HEK293T (cell line): ENCODE results near the gene CNIH3.
"Not testable (repeated sequence)": the region's sequence is repeated elsewhere in the genome, so short reads cannot be mapped to it uniquely, and the experiment has no call there.

Experiments used
- CTCF ChIA-PET: fragments of 350-600 bp; formaldehyde crosslinking; extraction: SDS; loops from one replicate; lab custom pipeline; 2021; ENCODE audit warnings: antibody characterized with exemption, inconsistent platforms; lab: Yijun Ruan, JAX
- POLR2A ChIA-PET: fragments of 350-600 bp; formaldehyde crosslinking; extraction: SDS; loops from one replicate; lab custom pipeline; 2020; ENCODE audit warnings: antibody characterized with exemption, inconsistent platforms; lab: Yijun Ruan, JAX
- DNase-seq: peaks from one replicate; pipeline ENCODE4 v3.0.0; 2012; ENCODE audit warnings: mixed read lengths; ENCODE audit errors: extremely low spot score
- ARNT ChIP-seq: fragments of 450-650 bp; IDR thresholded peaks from 2 replicates; pipeline ENCODE4 v1.6.1; 2017; ENCODE audit warnings: mild to moderate bottlenecking
- BHLHE40 ChIP-seq: fragments of 450-650 bp; IDR thresholded peaks from 2 replicates; pipeline ENCODE4 v1.6.1; 2016; ENCODE audit warnings: mild to moderate bottlenecking, moderate library complexity, borderline replicate concordance
- CTBP1 ChIP-seq: fragments of 450-650 bp; IDR thresholded peaks from 2 replicates; pipeline ENCODE4 v1.6.1; 2016; ENCODE audit warnings: borderline replicate concordance
- ELF4 ChIP-seq: fragments of 450-650 bp; IDR thresholded peaks from 2 replicates; pipeline ENCODE4 v1.6.1; 2017; ENCODE audit warnings: antibody characterized with exemption
- FOXA1 ChIP-seq: fragments of 450-650 bp; IDR thresholded peaks from 2 replicates; pipeline ENCODE4 v1.6.1; 2016; ENCODE audit warnings: mild to moderate bottlenecking
- FOXK2 ChIP-seq: fragments of 450-650 bp; IDR thresholded peaks from 2 replicates; pipeline ENCODE4 v1.6.1; 2016; ENCODE audit warnings: mild to moderate bottlenecking
- FOXM1 ChIP-seq: fragments of 450-650 bp; IDR thresholded peaks from 2 replicates; pipeline ENCODE4 v1.6.1; 2017; ENCODE audit warnings: mild to moderate bottlenecking, borderline replicate concordance
- HDGF ChIP-seq: fragments of 450-650 bp; IDR thresholded peaks from 2 replicates; pipeline ENCODE4 v1.6.1; 2017; ENCODE audit warnings: antibody characterized with exemption, borderline replicate concordance
- L3MBTL2 ChIP-seq: fragments of 450-650 bp; conservative IDR thresholded peaks from 2 replicates; pipeline ENCODE4 v1.6.1; 2016; ENCODE audit warnings: mild to moderate bottlenecking
- LEF1 ChIP-seq: fragments of 450-650 bp; IDR thresholded peaks from 2 replicates; pipeline ENCODE4 v1.6.1; 2017; ENCODE audit warnings: mild to moderate bottlenecking, borderline replicate concordance
- NFRKB ChIP-seq: fragments of 450-650 bp; IDR thresholded peaks from 2 replicates; pipeline ENCODE4 v1.6.1; 2016; ENCODE audit warnings: mild to moderate bottlenecking, moderate library complexity
- SP1 ChIP-seq: fragments of 450-650 bp; IDR thresholded peaks from 2 replicates; pipeline ENCODE4 v1.6.1; 2017
- SUZ12 ChIP-seq: fragments of 450-650 bp; IDR thresholded peaks from 2 replicates; pipeline ENCODE4 v1.6.1; 2016; ENCODE audit warnings: mild to moderate bottlenecking
- TARDBP ChIP-seq: fragments of 450-650 bp; IDR thresholded peaks from 2 replicates; pipeline ENCODE4 v1.6.1; 2016
- ZNF384 ChIP-seq: fragments of 450-650 bp; IDR thresholded peaks from 2 replicates; pipeline ENCODE4 v1.6.1; 2016
- TF ChIP-seq, protein P1 (sequence below): fragments of 450-650 bp; IDR thresholded peaks from 2 replicates; pipeline ENCODE4 v1.6.1; 2016

Gene CNIH3

DNA sequence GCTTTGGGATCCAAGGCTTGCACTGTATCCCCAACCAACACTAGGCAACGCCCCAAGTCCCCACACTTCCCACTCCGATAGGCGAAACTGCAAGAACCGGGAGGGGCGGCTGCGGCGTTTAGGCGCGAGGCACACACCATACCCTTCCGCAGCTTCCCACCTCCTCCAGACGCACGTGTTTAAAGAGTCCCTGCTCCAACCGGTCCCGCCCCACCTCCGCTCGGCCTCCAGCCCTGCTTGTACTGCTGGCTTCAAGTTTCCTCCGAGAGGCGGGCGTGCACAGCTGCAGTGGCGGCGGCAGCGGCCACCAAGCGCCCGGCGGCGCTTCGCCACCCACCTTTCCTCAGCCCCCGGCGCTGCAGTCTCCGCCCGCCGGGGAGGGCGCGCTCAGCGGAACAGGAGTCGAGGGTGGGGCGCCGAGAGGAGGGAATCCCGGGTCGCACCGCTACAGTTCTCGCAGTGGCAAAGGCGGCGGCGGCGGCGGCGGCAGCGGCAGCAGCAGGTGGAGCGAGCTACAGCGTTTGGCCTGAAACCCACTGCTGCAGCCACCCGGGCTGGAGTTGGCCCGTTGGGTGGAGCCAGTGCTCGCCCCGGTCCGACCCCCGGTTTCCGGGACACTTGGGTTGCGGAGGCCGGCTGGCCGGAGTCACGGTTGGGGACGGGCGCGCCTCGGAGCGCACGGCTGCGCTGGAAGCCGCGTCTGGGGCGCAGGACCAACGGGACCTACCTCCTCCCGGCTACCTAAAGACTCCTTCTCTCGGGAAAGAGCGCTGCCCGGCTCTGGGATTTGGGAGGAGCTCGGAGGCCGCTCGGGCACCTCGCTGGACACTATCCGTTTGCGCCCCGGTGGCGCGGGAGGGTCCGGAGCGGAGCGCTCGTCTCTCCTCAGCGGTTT is at the start of gene CNIH3:
Gene CNIH3 (plus strand): TSS at position 457 of the 895 bp plus-strand sequence. CDS start 858 bp downstream, outside the sequence.
- POLR2A ChIA-PET: interaction anchor here (0.6 to 1.4 kb wide), 6 partner anchors 10 to 25 kb away, joined by 3 to 5 read pairs (median 3); no protein-coding TSS in a partner anchor

DNA sequence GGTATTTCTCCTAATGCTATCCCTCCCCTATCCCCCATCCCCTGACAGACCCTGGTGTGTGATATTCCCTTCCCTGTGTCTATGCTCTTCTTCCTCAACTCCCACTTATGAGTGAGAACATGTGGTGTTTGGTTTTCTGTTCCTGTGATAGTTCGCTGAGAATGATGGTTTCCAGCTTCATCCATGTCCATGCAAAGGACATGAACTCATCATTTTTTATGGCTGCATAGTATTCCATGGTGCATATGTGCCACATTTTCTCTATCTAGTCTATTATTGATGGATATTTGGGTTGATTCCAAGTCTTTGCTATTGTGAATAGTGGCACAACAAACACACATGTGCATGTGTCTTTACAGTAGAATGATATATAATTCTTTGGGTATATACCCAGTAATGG is 49.6 kb upstream of the CNIH3 start:
- CTCF ChIA-PET, POLR2A ChIA-PET, DNase-seq: not testable (repeated sequence)

More for the DNA sequence above, at the start of gene CNIH3:
- DNase-seq: peak; percentile 85
- CTCF ChIA-PET: interaction anchor here (0.8 to 1.2 kb wide), 4 partner anchors 13 to 307 kb away, joined by 3 to 5 read pairs (median 4); no protein-coding TSS in a partner anchor
- no peak for TF ChIP-seq SUZ12
- peak; percentile 63; the same call in 1 of the 2 replicates for TF ChIP-seq ARNT
- no peak; the same call in 1 of the 2 replicates for TF ChIP-seq LEF1
- no peak for TF ChIP-seq BHLHE40
- TF ChIP-seq L3MBTL2: peak; percentile 100
- TF ChIP-seq, protein P1, sequence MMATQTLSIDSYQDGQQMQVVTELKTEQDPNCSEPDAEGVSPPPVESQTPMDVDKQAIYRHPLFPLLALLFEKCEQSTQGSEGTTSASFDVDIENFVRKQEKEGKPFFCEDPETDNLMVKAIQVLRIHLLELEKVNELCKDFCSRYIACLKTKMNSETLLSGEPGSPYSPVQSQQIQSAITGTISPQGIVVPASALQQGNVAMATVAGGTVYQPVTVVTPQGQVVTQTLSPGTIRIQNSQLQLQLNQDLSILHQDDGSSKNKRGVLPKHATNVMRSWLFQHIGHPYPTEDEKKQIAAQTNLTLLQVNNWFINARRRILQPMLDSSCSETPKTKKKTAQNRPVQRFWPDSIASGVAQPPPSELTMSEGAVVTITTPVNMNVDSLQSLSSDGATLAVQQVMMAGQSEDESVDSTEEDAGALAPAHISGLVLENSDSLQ: no peak

DNA sequence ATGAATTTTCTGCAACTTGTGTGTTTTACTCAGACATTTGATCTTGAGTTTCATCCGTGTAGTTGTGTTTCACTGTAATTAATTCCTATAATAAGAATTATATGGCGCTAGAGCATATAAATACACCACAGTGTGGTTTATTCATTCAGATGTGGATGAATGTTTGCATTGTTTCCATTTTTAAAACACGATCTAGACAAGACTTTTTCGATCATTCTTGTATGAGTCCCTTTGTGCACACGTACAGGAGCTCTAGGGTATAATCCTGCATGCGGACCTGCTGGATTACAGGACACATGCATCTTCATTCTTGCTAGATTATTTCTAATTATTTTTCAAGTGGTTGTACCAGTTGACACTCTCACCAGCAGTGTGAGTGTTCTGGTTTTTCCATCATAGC is 46.8 kb upstream of the CNIH3 start:
- ChIA-PET POLR2A (no interaction called here), CTCF (no interaction called here)
- TF ChIP-seq TARDBP: no peak
- TF ChIP-seq, protein P1: no peak
- TF ChIP-seq FOXM1: no peak
- TF ChIP-seq CTBP1: no peak
- no peak for TF ChIP-seq ELF4
- TF ChIP-seq L3MBTL2: no peak
- TF ChIP-seq ARNT: no peak
- no peak for TF ChIP-seq LEF1
- TF ChIP-seq SUZ12: no peak
- no peak for TF ChIP-seq NFRKB
- no peak for TF ChIP-seq ZNF384
- no peak for DNase-seq

DNA sequence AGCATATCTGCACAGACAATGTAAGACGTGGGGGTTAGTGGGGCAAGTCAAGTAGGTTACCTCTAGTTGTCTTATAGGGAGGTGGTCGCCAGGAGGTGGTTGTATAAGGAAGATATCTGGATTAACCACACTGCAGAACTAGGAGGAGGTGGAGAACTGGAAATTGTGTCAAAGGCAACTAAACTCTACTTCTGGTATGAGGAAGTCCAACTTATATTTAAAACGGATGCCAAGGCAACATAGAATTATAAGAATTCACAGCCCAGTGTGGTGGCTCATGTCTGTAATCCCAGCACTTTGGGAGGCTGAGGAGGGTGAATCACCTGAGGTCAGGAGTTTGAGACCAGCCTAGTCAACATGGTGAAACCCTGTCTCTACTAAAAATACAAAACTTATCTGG is 44.1 kb upstream of the CNIH3 start:
- CTCF ChIA-PET, DNase-seq, POLR2A ChIA-PET: not testable (repeated sequence)

DNA sequence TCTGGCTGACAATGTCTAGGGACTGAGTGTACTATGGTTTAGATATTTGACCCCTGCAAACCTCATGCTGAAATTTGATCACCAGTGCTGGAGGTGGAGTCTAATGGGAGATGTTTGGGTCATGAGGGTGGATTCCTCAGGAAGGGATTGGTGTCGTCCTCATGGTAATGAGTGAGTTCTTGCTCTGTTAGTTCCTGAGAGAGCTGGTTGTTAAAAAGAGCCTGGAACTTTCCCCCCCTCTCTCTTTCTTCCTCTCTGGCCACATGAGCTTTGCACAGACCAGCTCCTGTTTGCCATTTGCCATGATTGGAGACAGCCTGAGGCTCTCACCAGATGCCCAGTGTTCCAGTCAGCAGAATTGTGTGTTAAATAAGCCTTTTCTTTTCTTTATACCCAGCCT is 36.6 kb upstream of the CNIH3 start:
- POLR2A ChIA-PET: no interaction called here
- CTCF ChIA-PET: interaction anchor here (0.7 kb wide), 2 partner anchors 50 to 1510 kb away, joined by 3 read pairs; no protein-coding TSS in a partner anchor
- no peak for DNase-seq
- TF ChIP-seq BHLHE40 (no peak), SP1 (no peak), TARDBP (no peak), SUZ12 (no peak), FOXA1 (no peak), LEF1 (no peak), ELF4 (no peak), ZNF384 (no peak), FOXM1 (no peak), NFRKB (no peak)

DNA sequence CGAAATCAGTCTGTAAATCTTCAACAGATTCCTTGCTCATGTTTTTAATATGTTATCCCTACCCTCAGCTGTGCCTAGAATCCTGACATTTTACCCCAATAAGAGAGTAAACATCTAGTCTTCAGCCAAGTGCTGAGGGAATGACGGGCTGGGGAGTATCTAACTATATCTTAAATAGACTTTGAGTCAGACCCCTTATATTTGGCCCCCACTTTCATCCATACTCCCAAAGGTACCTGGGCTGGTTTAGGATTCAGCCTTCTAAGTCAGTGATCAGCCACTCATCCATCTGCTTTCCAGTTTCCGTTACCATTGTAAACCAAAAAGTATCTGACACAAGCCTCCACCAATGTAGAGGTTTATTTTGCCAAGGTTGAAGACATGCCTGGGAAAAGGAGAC is 36.1 kb upstream of the CNIH3 start:
- TF ChIP-seq, protein P1: no peak
- TF ChIP-seq FOXM1: no peak
- TF ChIP-seq NFRKB: no peak
- no peak for TF ChIP-seq L3MBTL2
- no peak for TF ChIP-seq HDGF
- TF ChIP-seq FOXA1: no peak
- no peak for TF ChIP-seq ZNF384
- TF ChIP-seq ELF4: no peak
- no peak for TF ChIP-seq SP1
- no peak for TF ChIP-seq ARNT
- no peak for TF ChIP-seq BHLHE40
- no peak for TF ChIP-seq FOXK2
- TF ChIP-seq CTBP1: no peak
- TF ChIP-seq LEF1: no peak
- no peak for TF ChIP-seq SUZ12
- TF ChIP-seq TARDBP: no peak
- POLR2A ChIA-PET: no interaction called here
- DNase-seq: no peak
- CTCF ChIA-PET: interaction anchor here (0.7 kb wide), 1 partner anchor 50 kb away, joined by 3 read pairs; no protein-coding TSS in a partner anchor
